22Rv1 (cell line): ENCODE measurements around the gene GMCL2.

Experiments
- H3K27ac ChIP-seq: fragments of 450-650 bp; 2 replicates; pipeline ENCODE4 v1.5.1; 2017
- CTCF ChIP-seq: fragments of 450-650 bp; IDR thresholded peaks from 2 replicates; pipeline ENCODE4 v1.5.1; 2017; ENCODE audit warnings: mild to moderate bottlenecking
- ZFX ChIP-seq: fragments of 450-650 bp; IDR thresholded peaks from 2 replicates; pipeline ENCODE4 v1.6.1; 2017; ENCODE audit warnings: antibody characterized with exemption, borderline replicate concordance

GMCL2 gene

DNA sequence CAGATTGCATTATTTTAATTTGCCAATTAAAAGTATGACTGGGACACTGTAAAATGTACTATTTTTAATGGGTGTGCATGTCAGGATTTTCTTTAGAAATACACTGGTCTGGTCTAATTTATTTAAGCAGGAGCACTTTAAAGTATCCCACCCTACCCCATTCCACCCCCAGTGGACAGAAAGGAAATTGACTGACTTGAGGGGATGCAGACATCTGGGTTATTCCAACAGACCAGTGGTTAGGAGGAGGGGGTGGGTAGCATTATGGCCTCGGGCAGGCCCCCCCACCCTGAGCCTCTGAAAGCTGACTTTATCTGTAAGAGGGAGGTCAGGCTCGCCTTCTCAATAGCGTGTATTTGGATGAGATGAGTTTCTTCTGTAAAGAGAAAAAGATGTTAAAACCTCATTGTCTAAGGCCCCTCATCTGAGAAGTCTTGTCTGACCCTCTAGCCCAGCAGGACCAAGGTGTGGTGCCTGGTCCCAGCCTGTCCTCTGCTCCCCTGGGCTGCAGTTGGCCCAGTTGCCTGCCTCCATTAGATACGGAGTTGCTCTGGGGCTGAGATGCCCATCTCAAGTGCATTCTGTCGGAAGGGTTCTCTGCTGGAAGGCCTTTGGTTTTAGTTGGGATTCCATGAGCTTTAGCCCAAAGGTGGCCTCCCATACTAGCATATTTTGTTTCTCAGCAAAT is 21.5 kb upstream of the GMCL2 start:
- TF ChIP-seq ZFX (no peak), CTCF (no peak)
- H3K27ac ChIP-seq: peak overlapping the region; percentile 97

DNA sequence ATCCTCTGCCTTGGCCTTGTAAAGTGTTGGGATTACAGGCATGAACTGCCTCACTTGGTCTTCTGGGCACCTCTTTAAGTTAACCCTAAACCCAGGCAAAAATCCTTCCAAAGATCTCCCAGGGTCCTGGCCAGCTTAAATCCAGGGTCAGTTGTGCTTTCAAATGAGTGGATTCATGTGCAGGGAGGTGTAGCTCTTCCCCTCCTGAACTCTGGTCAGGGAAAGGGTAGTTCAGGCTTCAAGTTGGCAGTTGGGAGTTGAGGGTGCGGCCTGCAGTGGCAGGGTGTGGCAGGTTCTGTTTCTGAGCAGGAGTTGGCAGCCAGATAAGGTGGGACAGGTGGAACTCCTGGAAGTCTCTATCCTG is 20.7 kb upstream of the GMCL2 start:
- H3K27ac ChIP-seq: peak overlapping the region; percentile 97
- TF ChIP-seq ZFX (no peak), CTCF (no peak)

DNA sequence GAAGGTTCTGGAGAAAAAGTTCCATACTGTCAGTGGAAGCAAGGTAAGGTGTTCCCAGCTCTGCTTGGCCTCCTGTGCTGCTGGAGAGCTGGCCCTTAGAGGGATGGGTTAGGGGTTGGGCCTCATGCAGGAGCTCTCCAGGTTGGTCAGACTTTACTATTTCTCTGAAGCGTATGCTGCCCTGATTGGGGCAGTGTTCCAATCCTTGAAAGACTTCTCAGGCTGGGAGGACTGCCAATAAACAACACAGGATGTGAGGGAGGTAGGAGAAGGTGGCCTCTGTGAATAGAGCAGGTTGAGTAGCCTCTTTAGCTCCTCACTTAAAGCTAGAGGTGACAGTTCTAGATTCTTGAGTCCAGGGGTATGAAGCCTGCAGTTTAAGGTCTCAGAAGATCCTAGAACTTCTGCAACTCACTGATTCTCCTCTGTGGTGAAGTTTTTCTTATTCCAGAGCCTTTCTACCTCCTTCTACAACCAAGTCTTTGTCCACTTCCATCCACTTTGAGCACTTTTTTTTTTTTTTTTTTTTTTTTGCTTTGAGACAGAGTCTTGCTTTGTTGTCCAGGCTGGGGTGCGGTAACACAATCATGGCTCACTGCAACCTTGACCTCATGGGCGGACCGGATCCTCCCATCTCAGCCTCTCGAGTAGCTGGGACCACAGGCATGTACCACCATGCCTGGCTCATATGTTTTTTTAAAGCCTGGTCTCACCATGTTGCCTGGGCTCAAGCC is 20.2 kb upstream of the GMCL2 start:
- peak overlapping the region; percentile 97 for H3K27ac ChIP-seq
- no peak for TF ChIP-seq ZFX
- no peak for TF ChIP-seq CTCF

GRCh38 chr5:178206166-178207101 is 19.3 kb upstream of the GMCL2 start:
- peak overlapping the region; percentile 97 for H3K27ac ChIP-seq
- TF ChIP-seq CTCF (no peak), ZFX (no peak)

GRCh38 chr5:178205749-178206047 is 18.5 kb upstream of the GMCL2 start:
- TF ChIP-seq ZFX (no peak), CTCF (no peak)
- peak overlapping the region; percentile 97 for H3K27ac ChIP-seq

- peak overlapping the region; percentile 97 for H3K27ac ChIP-seq
- TF ChIP-seq CTCF (peak; percentile 17; the same call in 1 of the 2 replicates), ZFX (no peak)
These were observed 18.0 kb upstream of the GMCL2 start for GRCh38 chr5:178204935-178205748.
